ENCODE data around the gene IL12B.
"Not testable (repeated sequence)": the region's sequence is repeated elsewhere in the genome, so short reads cannot be mapped to it uniquely, and the experiment has no call there.

The IL12B gene

DNA sequence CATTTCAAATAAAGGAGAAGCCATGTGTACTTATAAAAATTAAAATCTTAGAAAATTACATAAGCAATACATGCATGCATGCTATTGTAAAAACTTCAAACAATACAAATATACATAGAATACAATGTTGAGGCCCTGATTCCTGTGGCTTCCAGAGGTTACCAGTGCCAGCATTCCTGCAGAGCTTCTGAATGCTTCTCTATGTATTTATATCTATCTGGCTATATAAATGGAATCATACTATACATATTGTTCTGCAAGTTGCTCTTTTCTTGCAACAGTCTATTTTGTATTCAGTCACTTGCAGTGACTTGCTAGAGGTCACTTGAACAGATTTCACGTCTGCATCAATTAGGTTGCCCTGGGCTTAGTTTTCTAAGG lies 3.2 kb upstream of the IL12B start:
- in situ Hi-C loops (cut with MboI; ENCODE audit: low sequenced_read_pairs): no loop called here

- in situ Hi-C loops (cut with MboI; ENCODE audit: low sequenced_read_pairs): no loop called here
Measured at GRCh38 chr5:159332800-159333544, 2.7 kb upstream of the IL12B start.

DNA sequence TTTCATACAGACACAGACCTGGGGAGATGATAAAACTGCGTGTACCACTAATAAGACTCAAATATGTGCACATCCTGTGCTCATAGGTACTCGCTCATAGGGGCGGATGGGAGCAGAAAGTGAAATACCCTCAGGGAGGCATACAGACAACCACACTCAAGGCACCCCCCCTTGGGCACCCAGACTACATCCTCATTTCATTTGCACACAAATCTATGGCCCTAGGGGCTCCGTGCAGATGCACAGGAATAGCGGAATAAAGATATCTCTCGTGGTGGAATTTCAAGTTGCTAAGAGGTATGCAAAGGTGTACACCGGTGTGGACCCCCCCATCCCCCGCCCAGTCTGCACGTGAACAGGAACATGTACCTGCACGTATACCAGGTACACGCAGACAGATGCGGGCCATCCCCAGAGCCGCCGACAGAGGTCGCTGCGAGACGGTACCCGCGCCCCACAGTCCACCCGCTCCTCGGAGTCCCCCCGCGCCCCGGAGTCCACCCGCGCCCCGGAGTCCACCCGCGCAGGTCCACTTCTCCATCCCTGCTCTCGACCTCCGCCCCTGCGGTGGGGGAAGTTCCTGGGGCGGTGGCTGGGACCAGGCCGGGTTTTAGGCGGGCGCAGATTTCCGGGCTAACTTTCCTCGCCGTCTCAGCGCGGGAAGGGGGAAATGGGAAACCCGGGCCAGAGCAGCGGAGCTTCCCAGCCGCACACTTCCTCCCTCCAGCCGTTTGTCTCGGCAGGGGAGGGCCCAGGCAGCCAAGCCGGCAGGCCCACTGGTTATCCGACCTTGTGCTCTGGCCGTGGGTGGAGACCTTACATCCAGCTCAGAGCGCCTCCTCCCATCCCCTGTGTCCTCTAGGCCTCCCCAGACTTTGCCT lies 1.0 kb upstream of the IL12B start:
- in situ Hi-C loops (cut with MboI; ENCODE audit: low sequenced_read_pairs): no loop called here

DNA sequence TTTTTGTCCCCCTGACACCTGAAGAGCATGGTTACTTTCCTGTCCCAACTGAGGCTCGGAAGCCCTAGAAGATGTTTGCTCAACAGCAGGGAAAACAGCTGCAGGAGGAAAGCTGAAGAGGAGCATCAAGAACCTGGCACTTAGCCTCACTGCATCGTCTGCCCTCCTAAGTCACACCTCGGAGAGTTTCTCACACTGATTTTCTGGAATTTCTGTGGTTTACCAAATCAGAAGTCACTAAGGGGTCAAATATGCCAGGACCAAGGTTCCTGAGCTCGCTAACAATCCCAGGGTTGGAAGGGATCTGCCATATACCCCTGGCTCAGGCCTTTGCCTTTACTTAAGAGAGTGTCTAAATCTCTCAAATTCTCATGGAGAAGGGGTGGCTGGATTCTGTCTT lies 5.3 kb downstream of the IL12B start:
- in situ Hi-C loops (cut with MboI; ENCODE audit: low sequenced_read_pairs): no loop called here

DNA sequence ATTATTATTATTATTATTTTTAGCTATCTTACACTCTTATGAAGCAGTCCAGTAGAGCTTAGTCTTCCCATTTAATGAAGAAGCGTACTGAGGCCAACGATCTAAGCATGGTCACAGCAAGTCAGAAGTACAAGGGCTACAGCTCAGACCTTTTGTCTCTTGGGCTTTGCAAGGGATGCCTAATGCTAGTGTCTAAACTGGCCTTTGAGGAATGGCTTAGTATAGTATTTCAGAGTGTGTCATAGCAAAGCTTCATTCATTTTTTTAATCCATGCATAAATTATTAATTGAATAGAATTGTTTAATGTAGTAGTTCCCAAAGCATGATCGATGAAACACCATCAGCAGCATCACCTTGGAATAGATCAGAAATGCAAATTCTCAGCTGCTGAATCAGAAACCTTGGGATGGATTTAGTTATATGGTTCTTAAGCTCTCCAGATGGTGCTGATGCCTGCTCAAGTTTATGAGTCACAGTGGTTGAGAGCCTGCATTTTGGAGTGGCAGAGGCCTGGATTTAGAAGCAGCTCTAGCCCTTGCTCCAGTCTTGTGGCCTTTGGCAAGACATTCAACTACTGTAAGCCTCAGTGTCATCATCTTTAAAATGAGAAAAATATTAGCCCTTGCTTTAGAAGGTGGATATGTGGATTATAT lies 6.1 kb downstream of the IL12B start:
- in situ Hi-C loops (cut with MboI; ENCODE audit: low sequenced_read_pairs): no loop called here

DNA sequence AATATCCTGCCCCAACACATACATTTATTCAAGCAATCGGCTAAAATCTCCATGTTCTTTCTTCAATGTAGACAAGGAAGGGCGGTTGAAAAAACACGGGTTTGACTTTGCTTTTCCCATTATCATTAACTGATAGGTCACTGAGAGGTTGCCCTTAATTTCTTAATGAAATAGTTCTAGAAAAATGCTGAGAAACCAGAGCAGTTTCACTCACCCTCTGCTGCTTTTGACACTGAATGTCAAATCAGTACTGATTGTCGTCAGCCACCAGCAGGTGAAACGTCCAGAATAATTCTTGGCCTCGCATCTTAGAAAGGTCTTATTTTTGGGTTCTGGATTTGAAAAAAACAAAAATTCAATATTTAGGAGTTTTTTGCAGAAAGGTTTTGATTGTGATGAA lies 8.1 kb downstream of the IL12B start:
- in situ Hi-C loops (cut with MboI; ENCODE audit: low sequenced_read_pairs): no loop called here

GRCh38 chr5:159319832-159320231 lies 10.5 kb downstream of the IL12B start:
- in situ Hi-C loops (cut with MboI; ENCODE audit: low sequenced_read_pairs): no loop called here

- in situ Hi-C loops (cut with MboI; ENCODE audit: low sequenced_read_pairs): no loop called here
Measured at GRCh38 chr5:159319363-159319762, 10.9 kb downstream of the IL12B start.

DNA sequence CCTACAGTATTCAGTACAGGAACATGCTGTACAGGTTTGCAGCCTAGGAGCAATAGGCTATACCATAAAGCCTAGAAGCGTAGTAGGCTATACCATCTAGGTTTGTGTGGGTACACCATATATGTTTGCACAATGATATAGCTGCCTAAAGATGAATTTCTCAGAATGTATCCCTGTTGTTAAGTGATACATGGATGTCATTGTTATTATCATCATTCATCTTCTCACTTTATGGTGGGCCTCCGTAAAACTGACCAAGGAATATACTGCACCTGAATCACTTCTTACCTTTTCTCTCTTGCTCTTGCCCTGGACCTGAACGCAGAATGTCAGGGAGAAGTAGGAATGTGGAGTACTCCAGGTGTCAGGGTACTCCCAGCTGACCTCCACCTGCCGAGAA lies 11.8 kb downstream of the IL12B start:
- in situ Hi-C loops (cut with MboI; ENCODE audit: low sequenced_read_pairs): no loop called here

DNA sequence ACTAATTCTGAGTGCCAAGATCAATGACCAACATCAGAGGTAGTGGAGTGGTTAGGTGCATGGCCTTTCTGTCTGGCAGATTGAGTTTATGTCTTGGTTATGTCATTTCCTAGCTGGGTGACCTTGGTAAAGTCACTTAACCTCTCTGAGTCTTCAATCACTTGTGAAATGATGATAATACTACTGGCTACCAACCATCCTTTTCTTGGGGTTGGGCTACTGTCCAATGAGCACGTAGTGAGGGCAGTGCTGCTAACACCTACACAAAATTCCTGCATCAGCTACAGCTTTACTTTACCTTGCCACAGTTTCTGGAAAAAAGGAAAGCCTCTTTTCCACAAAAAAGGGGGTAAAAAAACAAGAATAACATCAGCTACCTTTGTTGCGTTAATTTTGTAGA lies 12.4 kb downstream of the IL12B start:
- in situ Hi-C loops (cut with MboI; ENCODE audit: low sequenced_read_pairs): no loop called here

DNA sequence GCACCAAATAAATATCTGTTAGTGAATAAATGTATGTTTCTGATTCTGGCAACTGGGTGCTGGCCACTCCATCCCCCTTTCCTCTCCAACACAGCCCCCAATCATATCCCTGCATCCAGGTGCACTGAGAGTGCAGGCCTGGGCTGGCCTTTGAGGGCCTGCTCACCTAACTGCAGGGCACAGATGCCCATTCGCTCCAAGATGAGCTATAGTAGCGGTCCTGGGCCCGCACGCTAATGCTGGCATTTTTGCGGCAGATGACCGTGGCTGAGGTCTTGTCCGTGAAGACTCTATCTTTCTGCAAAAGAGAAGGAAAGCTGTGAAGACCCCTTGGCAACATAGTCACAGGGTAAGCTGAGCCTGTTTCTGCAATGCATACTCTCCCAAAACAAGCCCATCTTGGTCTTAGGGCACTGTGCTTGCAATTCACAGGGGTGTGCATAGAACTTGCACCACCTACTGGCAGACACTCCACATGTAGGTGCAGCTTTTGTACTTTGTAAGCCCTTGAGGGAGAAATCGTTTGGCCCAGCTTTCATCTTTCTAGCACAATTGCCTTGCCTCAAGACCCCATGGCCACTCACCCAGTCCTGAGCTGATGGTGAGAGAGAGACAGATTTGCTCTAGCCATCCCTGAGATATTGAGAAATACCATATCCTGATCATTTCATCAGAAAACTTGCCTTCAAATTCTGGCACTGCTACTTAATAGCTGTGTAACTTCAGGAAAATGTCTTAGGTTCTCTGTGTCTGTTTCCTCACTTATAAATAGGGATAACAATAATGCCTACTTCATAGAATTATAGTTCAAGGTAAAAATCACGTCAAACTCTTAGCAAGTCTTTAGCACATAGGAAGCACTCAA lies 13.5 kb downstream of the IL12B start:
- in situ Hi-C loops (cut with MboI; ENCODE audit: low sequenced_read_pairs): no loop called here

- in situ Hi-C loops (cut with MboI; ENCODE audit: low sequenced_read_pairs): no loop called here
Measured at GRCh38 chr5:159313197-159313596, 17.1 kb downstream of the IL12B start.

- in situ Hi-C loops (cut with MboI; ENCODE audit: low sequenced_read_pairs): no loop called here
Measured at GRCh38 chr5:159311063-159311462, 19.2 kb downstream of the IL12B start.

GRCh38 chr5:159310511-159310910 lies 19.8 kb downstream of the IL12B start:
- in situ Hi-C loops (cut with MboI; ENCODE audit: low sequenced_read_pairs): no loop called here

- in situ Hi-C loops (cut with MboI; ENCODE audit: low sequenced_read_pairs): no loop called here
Measured at GRCh38 chr5:159309689-159310433, 20.4 kb downstream of the IL12B start.

GRCh38 chr5:159304961-159305595 lies 25.2 kb downstream of the IL12B start:
- in situ Hi-C loops (cut with MboI; ENCODE audit: low sequenced_read_pairs): no loop called here

DNA sequence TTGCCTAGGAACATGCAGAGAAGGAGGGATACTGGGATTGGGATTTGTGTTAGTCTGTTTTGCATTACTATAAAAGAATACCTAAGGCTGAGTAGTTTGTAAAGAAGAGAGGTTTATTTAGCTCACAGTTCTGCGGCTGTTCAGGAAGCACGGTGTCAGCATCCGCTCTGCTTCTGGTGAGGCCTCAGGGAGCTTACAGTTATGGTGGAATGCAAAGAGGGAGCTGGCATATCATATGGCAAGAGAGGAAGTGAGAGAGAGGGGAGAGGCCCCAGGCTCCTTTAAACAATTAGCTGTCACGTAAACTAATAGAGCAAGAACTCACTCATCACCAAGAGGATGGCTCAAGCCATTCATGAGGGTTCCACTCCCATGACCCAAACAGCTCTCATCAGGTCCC lies 27.0 kb downstream of the IL12B start:
- in situ Hi-C loops (cut with MboI; ENCODE audit: low sequenced_read_pairs): no loop called here

- in situ Hi-C loops (cut with MboI; ENCODE audit: low sequenced_read_pairs): not testable (repeated sequence)
Measured at GRCh38 chr5:159301929-159302860, 28.1 kb downstream of the IL12B start.

- in situ Hi-C loops (cut with MboI; ENCODE audit: low sequenced_read_pairs): no loop called here
Measured at GRCh38 chr5:159301466-159301865, 28.8 kb downstream of the IL12B start.

Measured in hTERT RPE-1 (cell line).